Endodermal cell (in vitro differentiated cells): ENCODE measurements around the gene ADARB1. TPM values are rescaled to one million over a fixed set of nuclear protein-coding genes. Genes with fewer than 3 reads are reported as not detected.

Experiments
- DNase-seq: peaks from one replicate; pipeline ENCODE4 v3.0.0-alpha.2; 2017
- H3K27ac ChIP-seq: 2 replicates; pipeline ENCODE4 v1.5.1; 2013; ENCODE audit warnings: mild to moderate bottlenecking, low read depth, low read length, moderate library complexity
- H3K27me3 ChIP-seq: 2 replicates; pipeline ENCODE4 v1.6.1; 2013; ENCODE audit warnings: mild to moderate bottlenecking, low read length, moderate library complexity; ENCODE audit not compliant: insufficient read depth, control insufficient read depth, poor library complexity, severe bottlenecking
- H3K36me3 ChIP-seq: 2 replicates; pipeline ENCODE4 v1.7.0; 2013; ENCODE audit warnings: mild to moderate bottlenecking, low read length, moderate library complexity; ENCODE audit not compliant: control insufficient read depth, insufficient read depth
- H3K4me1 ChIP-seq: one replicate; pipeline ENCODE4 v1.7.0; 2013; ENCODE audit warnings: low read length; ENCODE audit not compliant: control insufficient read depth, insufficient read depth
- H3K4me3 ChIP-seq: 2 replicates; pipeline ENCODE4 v1.5.1; 2013; ENCODE audit warnings: mild to moderate bottlenecking, low read length, moderate library complexity
- H3K9ac ChIP-seq: 2 replicates; pipeline ENCODE4 v1.6.1; 2013; ENCODE audit warnings: mild to moderate bottlenecking, low read length, moderate library complexity; ENCODE audit not compliant: poor library complexity, severe bottlenecking; ENCODE audit errors: extremely low read depth
- H3K9me3 ChIP-seq: 2 replicates; pipeline ENCODE4 v1.6.1; 2013; ENCODE audit warnings: mild to moderate bottlenecking, low read length, moderate library complexity; ENCODE audit not compliant: control insufficient read depth
- H3K27ac Mint-ChIP-seq: 2 replicates; pipeline ENCODE4 v1.8.0; 2020; ENCODE audit warnings: mixed read lengths
- H3K27me3 Mint-ChIP-seq: 2 replicates; pipeline ENCODE4 v1.8.0; 2021; ENCODE audit warnings: mild to moderate bottlenecking, mixed read lengths; ENCODE audit not compliant: insufficient read depth
- H3K36me3 Mint-ChIP-seq: 2 replicates; pipeline ENCODE4 v1.8.0; 2020; ENCODE audit warnings: low read depth, mixed read lengths
- H3K4me1 Mint-ChIP-seq: 2 replicates; pipeline ENCODE4 v1.8.0; 2020; ENCODE audit warnings: mixed read lengths
- H3K4me3 Mint-ChIP-seq: 2 replicates; pipeline ENCODE4 v1.8.0; 2020; ENCODE audit warnings: mild to moderate bottlenecking, moderate library complexity, mixed read lengths
- H3K9me3 Mint-ChIP-seq: 2 replicates; pipeline ENCODE4 v1.8.0; 2020; ENCODE audit warnings: mild to moderate bottlenecking, mixed read lengths
- CTCF ChIP-seq: fragments of 200-600 bp; sonication (generic); conservative IDR thresholded peaks from 2 replicates; pipeline ENCODE4 v1.5.0; 2021; ENCODE audit warnings: antibody characterized with exemption, mild to moderate bottlenecking
- WGBS, 2 experiments: methylation state at CpG; one replicate each; pipeline versions ENCODE4 v1.1.5 to v1.1.7; 2013; ENCODE audit warnings: missing lambda C conversion rate in 2 of 2, mixed read lengths in 1 of 2; ENCODE audit not compliant: insufficient coverage in 1 of 2, insufficient read length in 1 of 2; 5-methylcytosine and 5-hydroxymethylcytosine counted together
- total RNA-seq, 2 donors: library from RNA; stranded (reverse); fragmentation: NEBNext Ultra II Directional in 1 of 2; extraction: Animal tissue kit (Norgen Biotek cat#: 25700) in 1 of 2; gene quantifications; 2 replicates in 1 of 2; 3 replicates in 1 of 2; pipeline ENCODE4 v1.2.1, GENCODE V29; 2021

Gene ADARB1
- total RNA-seq, 2 donors from 2014 or later = 11.5 to 20.1 TPM

GRCh38 chr21:45210461-45210983, 136.1 kb downstream of the ADARB1 start:
- no peaks in the 10 kb centered on the region for H3K9me3 ChIP-seq
- peaks cover 4% of the 10 kb centered on the region for H3K4me1 ChIP-seq
- Mint-ChIP-seq H3K36me3 (peaks cover 1% of the 10 kb centered on the region), H3K4me1 (peaks cover 12% of the 10 kb centered on the region), H3K9me3 (peaks cover 2% of the 10 kb centered on the region), H3K27ac (no peak overlapping the region), H3K4me3 (no peak overlapping the region), H3K27me3 (no peaks in the 10 kb centered on the region)
- no peaks in the 10 kb centered on the region for H3K36me3 ChIP-seq
- H3K27ac ChIP-seq = no peak overlapping the region
- H3K4me3 ChIP-seq = no peak overlapping the region
- WGBS, 2 experiments = 94 to 95% methylated on average over 6 to 12 of the region's 12 CpGs
- H3K27me3 ChIP-seq = no peaks in the 10 kb centered on the region
- no peak overlapping the region for H3K9ac ChIP-seq
- DNase-seq = no peak
- TF ChIP-seq CTCF = no peak

- Mint-ChIP-seq H3K27me3 (no peaks in the 10 kb centered on the region), H3K4me1 (peaks cover 12% of the 10 kb centered on the region), H3K9me3 (peaks cover 10% of the 10 kb centered on the region), H3K27ac (no peak overlapping the region), H3K36me3 (peaks cover 3% of the 10 kb centered on the region), H3K4me3 (no peak overlapping the region)
- WGBS, 2 experiments = 87 to 89% methylated on average over 7 to 9 of the region's 9 CpGs
- H3K4me1 ChIP-seq = peaks cover 4% of the 10 kb centered on the region
- H3K27ac ChIP-seq = no peak overlapping the region
- no peak for TF ChIP-seq CTCF
- no peak overlapping the region for H3K4me3 ChIP-seq
- no peaks in the 10 kb centered on the region for H3K36me3 ChIP-seq
- DNase-seq = no peak
- H3K9ac ChIP-seq = no peak overlapping the region
- no peaks in the 10 kb centered on the region for H3K27me3 ChIP-seq
- no peaks in the 10 kb centered on the region for H3K9me3 ChIP-seq
Observed at GRCh38 chr21:45211661-45212060, 137.3 kb downstream of the ADARB1 start.

GRCh38 chr21:45213392-45213791, 139.0 kb downstream of the ADARB1 start:
- H3K36me3 ChIP-seq = no peaks in the 10 kb centered on the region
- H3K9ac ChIP-seq = no peak overlapping the region
- H3K9me3 Mint-ChIP-seq = peaks cover 22% of the 10 kb centered on the region
- peaks cover 3% of the 10 kb centered on the region for H3K4me1 Mint-ChIP-seq
- H3K4me3 Mint-ChIP-seq = no peak overlapping the region
- no peak for DNase-seq
- H3K27ac Mint-ChIP-seq = no peak overlapping the region
- WGBS, 2 experiments = 100% methylated on average over 1 of the region's 2 CpGs
- H3K27me3 Mint-ChIP-seq = no peaks in the 10 kb centered on the region
- H3K9me3 ChIP-seq = peaks cover 4% of the 10 kb centered on the region
- no peak overlapping the region for H3K27ac ChIP-seq
- TF ChIP-seq CTCF = no peak
- H3K4me1 ChIP-seq = no peaks in the 10 kb centered on the region
- no peaks in the 10 kb centered on the region for H3K27me3 ChIP-seq
- H3K4me3 ChIP-seq = no peak overlapping the region
- peaks cover 6% of the 10 kb centered on the region for H3K36me3 Mint-ChIP-seq
